ENCODE measurements around the gene KIFAP3.
"Not testable (repeated sequence)": the region's sequence is repeated elsewhere in the genome, so short reads cannot be mapped to it uniquely, and the experiment has no call there.

Gene KIFAP3

GRCh38 chr1:170063109-170063826 lies 11.2 kb downstream of the KIFAP3 start:
- DNase-seq (ENCODE audit: low read depth in 2 of 2) = peak in 1 of 2 donors; percentile 55
- no peak overlapping the region for H3K4me3 ChIP-seq (replicated peaks in 1 of 2; ENCODE audit: low read depth in 2 of 2, low read length in 2 of 2)
- TF ChIP-seq CTCF (IDR thresholded peaks at IDR 0.05; ENCODE audit: low read depth, low read length) = no peak

- not testable (repeated sequence) for H3K4me3 ChIP-seq (replicated peaks in 1 of 2; ENCODE audit: low read depth in 2 of 2, low read length in 2 of 2); DNase-seq (ENCODE audit: low read depth in 2 of 2)
Measured at GRCh38 chr1:170061676-170062075, 12.8 kb downstream of the KIFAP3 start.

- not testable (repeated sequence) for H3K4me3 ChIP-seq (replicated peaks in 1 of 2; ENCODE audit: low read depth in 2 of 2, low read length in 2 of 2); DNase-seq (ENCODE audit: low read depth in 2 of 2)
Measured at GRCh38 chr1:170060015-170060520, 14.4 kb downstream of the KIFAP3 start.

GRCh38 chr1:170049176-170049800 lies 25.2 kb downstream of the KIFAP3 start:
- no peak for TF ChIP-seq CTCF (IDR thresholded peaks at IDR 0.05; ENCODE audit: low read depth, low read length)
- DNase-seq (ENCODE audit: low read depth in 2 of 2) = no peak
- H3K4me3 ChIP-seq (replicated peaks in 1 of 2; ENCODE audit: low read depth in 2 of 2, low read length in 2 of 2) = no peak overlapping the region

GRCh38 chr1:170048515-170048914 lies 26.0 kb downstream of the KIFAP3 start:
- H3K4me3 ChIP-seq (replicated peaks in 1 of 2; ENCODE audit: low read depth in 2 of 2, low read length in 2 of 2) = no peak overlapping the region
- TF ChIP-seq CTCF (IDR thresholded peaks at IDR 0.05; ENCODE audit: low read depth, low read length) = no peak
- no peak for DNase-seq (ENCODE audit: low read depth in 2 of 2)

- DNase-seq (ENCODE audit: low read depth in 2 of 2) = no peak
- no peak for TF ChIP-seq CTCF (IDR thresholded peaks at IDR 0.05; ENCODE audit: low read depth, low read length)
- no peak overlapping the region for H3K4me3 ChIP-seq (replicated peaks in 1 of 2; ENCODE audit: low read depth in 2 of 2, low read length in 2 of 2)
Measured at GRCh38 chr1:170044187-170044586, 30.3 kb downstream of the KIFAP3 start.

GRCh38 chr1:170041423-170042192 lies 32.9 kb downstream of the KIFAP3 start:
- DNase-seq (ENCODE audit: low read depth in 2 of 2) = no peak
- TF ChIP-seq CTCF (IDR thresholded peaks at IDR 0.05; ENCODE audit: low read depth, low read length) = no peak
- H3K4me3 ChIP-seq (replicated peaks in 1 of 2; ENCODE audit: low read depth in 2 of 2, low read length in 2 of 2) = no peak overlapping the region
